Lower leg skin (tissue), 3 donors: ENCODE results near the gene ARIH1.

Source experiments
- POLR2A ChIP-seq, 2 donors: fragments of 450-650 bp; IDR thresholded peaks; one replicate each; pipeline ENCODE4 v1.6.1; 2016 to 2017; ENCODE audit warnings: antibody characterized with exemption in 2 of 2, mild to moderate bottlenecking in 1 of 2, moderate library complexity in 1 of 2
- TF ChIP-seq, protein P1 (sequence below), 3 donors: fragments of 450-650 bp; IDR thresholded peaks; one replicate each; pipeline ENCODE4 v1.5.1; 2016; ENCODE audit warnings: antibody characterized with exemption in 3 of 3, mild to moderate bottlenecking in 3 of 3, moderate library complexity in 2 of 3

GRCh38 chr15:72559781-72560180 lies 85.7 kb downstream of the ARIH1 start:
- no peak for TF ChIP-seq POLR2A (IDR thresholded peaks at IDR 0.05)
- TF ChIP-seq, protein P1, sequence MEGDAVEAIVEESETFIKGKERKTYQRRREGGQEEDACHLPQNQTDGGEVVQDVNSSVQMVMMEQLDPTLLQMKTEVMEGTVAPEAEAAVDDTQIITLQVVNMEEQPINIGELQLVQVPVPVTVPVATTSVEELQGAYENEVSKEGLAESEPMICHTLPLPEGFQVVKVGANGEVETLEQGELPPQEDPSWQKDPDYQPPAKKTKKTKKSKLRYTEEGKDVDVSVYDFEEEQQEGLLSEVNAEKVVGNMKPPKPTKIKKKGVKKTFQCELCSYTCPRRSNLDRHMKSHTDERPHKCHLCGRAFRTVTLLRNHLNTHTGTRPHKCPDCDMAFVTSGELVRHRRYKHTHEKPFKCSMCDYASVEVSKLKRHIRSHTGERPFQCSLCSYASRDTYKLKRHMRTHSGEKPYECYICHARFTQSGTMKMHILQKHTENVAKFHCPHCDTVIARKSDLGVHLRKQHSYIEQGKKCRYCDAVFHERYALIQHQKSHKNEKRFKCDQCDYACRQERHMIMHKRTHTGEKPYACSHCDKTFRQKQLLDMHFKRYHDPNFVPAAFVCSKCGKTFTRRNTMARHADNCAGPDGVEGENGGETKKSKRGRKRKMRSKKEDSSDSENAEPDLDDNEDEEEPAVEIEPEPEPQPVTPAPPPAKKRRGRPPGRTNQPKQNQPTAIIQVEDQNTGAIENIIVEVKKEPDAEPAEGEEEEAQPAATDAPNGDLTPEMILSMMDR (IDR thresholded peaks at IDR 0.05) = no peak
